Measurements from ENCODE around the gene LPGAT1. TPM values are rescaled to one million over a fixed set of nuclear protein-coding genes. Genes with fewer than 3 reads are reported as not detected.
"Not testable (repeated sequence)": the region's sequence is repeated elsewhere in the genome, so short reads cannot be mapped to it uniquely, and the experiment has no call there.

Gene LPGAT1
- total RNA-seq, 1 donor from 2014 or later, result 34.7 TPM

DNA sequence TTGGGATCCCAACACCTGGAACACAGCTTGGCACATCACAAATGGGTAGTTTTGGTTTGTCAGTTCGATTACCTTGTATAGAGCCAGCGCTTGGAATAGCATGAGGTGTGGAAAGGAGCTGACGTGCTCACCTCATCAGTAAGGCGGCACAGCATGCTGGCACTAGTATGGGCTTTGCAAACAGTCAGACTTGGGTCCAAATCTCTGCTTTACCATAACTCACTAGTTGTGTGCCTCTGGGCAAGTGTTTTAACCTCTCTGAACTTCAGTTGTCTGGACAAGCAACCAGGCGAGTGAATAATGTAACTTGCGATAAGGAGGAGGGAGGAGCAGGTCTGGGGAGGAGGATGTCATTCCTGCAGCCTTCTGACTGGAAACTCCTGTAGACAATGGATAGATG is 128.8 kb downstream of the LPGAT1 start:
- TF ChIP-seq, protein P1, sequence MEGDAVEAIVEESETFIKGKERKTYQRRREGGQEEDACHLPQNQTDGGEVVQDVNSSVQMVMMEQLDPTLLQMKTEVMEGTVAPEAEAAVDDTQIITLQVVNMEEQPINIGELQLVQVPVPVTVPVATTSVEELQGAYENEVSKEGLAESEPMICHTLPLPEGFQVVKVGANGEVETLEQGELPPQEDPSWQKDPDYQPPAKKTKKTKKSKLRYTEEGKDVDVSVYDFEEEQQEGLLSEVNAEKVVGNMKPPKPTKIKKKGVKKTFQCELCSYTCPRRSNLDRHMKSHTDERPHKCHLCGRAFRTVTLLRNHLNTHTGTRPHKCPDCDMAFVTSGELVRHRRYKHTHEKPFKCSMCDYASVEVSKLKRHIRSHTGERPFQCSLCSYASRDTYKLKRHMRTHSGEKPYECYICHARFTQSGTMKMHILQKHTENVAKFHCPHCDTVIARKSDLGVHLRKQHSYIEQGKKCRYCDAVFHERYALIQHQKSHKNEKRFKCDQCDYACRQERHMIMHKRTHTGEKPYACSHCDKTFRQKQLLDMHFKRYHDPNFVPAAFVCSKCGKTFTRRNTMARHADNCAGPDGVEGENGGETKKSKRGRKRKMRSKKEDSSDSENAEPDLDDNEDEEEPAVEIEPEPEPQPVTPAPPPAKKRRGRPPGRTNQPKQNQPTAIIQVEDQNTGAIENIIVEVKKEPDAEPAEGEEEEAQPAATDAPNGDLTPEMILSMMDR (IDR thresholded peaks at IDR 0.05; ENCODE audit: unreplicated experiment), result no peak
- Mint-ChIP-seq H3K4me3 (ENCODE audit: unreplicated experiment) (no peak overlapping the region), H3K36me3 (ENCODE audit: low read depth, unreplicated experiment) (peaks cover 4% of the 10 kb centered on the region), H3K27ac (ENCODE audit: unreplicated experiment) (no peak overlapping the region), H3K4me1 (ENCODE audit: unreplicated experiment) (peaks cover 4% of the 10 kb centered on the region), H3K9me3 (ENCODE audit: unreplicated experiment) (no peaks in the 10 kb centered on the region), H3K27me3 (ENCODE audit: unreplicated experiment) (peaks cover 5% of the 10 kb centered on the region)
- no peak for DNase-seq (ENCODE audit: low spot score)

DNA sequence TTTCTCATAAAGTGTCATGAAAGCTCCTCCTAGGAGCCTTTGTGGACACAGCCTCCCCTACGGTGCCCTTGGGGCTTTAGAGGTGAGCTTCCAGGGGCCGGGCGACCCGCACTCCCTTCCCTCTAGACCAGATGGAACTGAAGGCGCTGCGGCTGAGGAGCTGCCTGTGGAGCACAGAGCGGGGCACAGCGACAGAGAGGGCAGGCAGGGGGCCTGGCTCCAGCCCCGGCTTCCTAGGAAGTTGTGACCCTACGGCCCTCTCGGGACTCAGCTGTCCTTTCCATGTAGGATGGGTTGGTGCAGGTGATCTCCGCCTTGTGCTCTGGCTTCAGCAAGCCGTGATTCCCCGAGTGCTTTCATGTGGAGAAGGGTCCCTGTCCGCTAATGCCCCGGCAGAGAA is 131.5 kb downstream of the LPGAT1 start:
- peaks cover 4% of the 10 kb centered on the region for H3K36me3 Mint-ChIP-seq (ENCODE audit: low read depth, unreplicated experiment)
- H3K4me1 Mint-ChIP-seq (ENCODE audit: unreplicated experiment), result peaks cover 4% of the 10 kb centered on the region
- H3K4me3 Mint-ChIP-seq (ENCODE audit: unreplicated experiment), result no peak overlapping the region
- DNase-seq (ENCODE audit: low spot score), result no peak
- H3K27ac Mint-ChIP-seq (ENCODE audit: unreplicated experiment), result no peak overlapping the region
- H3K9me3 Mint-ChIP-seq (ENCODE audit: unreplicated experiment), result no peaks in the 10 kb centered on the region
- TF ChIP-seq, protein P1 (IDR thresholded peaks at IDR 0.05; ENCODE audit: unreplicated experiment), result no peak
- peaks cover 5% of the 10 kb centered on the region for H3K27me3 Mint-ChIP-seq (ENCODE audit: unreplicated experiment)

DNA sequence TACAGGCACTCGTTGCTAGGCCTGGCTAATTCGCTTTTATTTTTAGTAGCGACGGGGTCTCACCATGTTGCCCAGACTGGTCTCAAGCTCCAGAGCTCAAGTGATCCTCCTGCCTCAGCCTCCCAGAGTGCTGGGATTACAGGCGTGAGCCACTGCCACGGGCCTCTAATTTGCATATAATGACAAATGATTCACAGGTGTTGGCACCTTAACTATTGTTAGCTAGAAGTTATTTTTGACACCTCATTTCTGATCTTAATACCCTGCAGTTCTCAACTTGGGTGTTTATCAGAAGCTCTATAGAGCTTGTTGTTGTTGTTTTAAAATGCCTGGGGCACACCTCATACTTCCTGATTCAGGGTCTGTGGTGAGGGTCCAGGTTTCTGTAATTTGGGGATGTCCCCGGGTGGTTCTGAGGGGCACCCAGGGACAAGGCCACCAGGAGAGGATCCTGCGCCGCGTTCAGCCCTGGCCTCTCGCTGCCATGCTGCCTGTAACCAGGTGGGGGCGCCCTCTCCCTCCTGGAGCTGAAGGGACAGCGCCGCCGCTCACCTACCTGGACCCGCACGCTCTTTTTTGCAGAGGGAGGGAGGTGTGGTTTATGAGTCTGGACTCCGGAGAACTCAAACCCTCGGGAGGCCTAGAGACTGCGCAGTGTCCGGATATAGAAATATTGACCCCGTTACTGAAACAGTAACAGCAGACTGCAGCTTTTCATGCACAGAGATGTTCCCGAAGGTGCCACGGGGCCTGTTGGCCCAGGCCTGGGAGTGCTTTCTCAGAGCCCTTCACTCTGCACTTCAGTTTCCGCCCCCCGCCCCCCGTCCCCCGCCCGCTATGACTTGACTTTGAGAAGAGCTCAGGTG is 132.2 kb downstream of the LPGAT1 start:
- Mint-ChIP-seq H3K4me1 (ENCODE audit: unreplicated experiment) (peaks cover 4% of the 10 kb centered on the region), H3K27me3 (ENCODE audit: unreplicated experiment) (peaks cover 5% of the 10 kb centered on the region), H3K27ac (ENCODE audit: unreplicated experiment) (no peak overlapping the region), H3K9me3 (ENCODE audit: unreplicated experiment) (no peaks in the 10 kb centered on the region), H3K36me3 (ENCODE audit: low read depth, unreplicated experiment) (peaks cover 4% of the 10 kb centered on the region), H3K4me3 (ENCODE audit: unreplicated experiment) (no peak overlapping the region)
- DNase-seq (ENCODE audit: low spot score), result peak; percentile 88
- TF ChIP-seq, protein P1 (IDR thresholded peaks at IDR 0.05; ENCODE audit: unreplicated experiment), result peak; percentile 92

DNA sequence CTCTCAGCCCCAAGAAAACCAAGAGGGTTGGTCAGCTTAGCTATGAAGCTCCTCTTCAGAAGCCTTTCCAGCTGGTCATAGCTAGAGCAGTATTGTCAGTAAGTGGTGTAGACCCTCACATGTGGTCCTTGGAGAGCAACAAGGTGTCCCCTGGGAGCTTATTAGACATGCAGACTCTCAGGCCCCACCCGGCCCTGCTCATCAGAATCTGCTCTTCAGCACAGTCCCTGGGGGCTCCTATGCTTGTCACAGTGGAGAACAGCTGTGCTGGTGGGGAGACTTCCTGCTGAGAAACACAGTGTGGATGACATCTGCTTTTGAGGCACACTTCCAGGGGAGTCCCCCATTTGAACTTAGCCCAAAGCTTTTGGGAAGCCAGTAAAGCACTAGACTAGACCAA is 133.2 kb downstream of the LPGAT1 start:
- Mint-ChIP-seq H3K27ac (ENCODE audit: unreplicated experiment) (no peak overlapping the region), H3K9me3 (ENCODE audit: unreplicated experiment) (no peaks in the 10 kb centered on the region), H3K4me3 (ENCODE audit: unreplicated experiment) (no peak overlapping the region), H3K27me3 (ENCODE audit: unreplicated experiment) (peaks cover 5% of the 10 kb centered on the region), H3K4me1 (ENCODE audit: unreplicated experiment) (peaks cover 4% of the 10 kb centered on the region), H3K36me3 (ENCODE audit: low read depth, unreplicated experiment) (peaks cover 4% of the 10 kb centered on the region)
- no peak for DNase-seq (ENCODE audit: low spot score)
- TF ChIP-seq, protein P1 (IDR thresholded peaks at IDR 0.05; ENCODE audit: unreplicated experiment), result no peak

DNA sequence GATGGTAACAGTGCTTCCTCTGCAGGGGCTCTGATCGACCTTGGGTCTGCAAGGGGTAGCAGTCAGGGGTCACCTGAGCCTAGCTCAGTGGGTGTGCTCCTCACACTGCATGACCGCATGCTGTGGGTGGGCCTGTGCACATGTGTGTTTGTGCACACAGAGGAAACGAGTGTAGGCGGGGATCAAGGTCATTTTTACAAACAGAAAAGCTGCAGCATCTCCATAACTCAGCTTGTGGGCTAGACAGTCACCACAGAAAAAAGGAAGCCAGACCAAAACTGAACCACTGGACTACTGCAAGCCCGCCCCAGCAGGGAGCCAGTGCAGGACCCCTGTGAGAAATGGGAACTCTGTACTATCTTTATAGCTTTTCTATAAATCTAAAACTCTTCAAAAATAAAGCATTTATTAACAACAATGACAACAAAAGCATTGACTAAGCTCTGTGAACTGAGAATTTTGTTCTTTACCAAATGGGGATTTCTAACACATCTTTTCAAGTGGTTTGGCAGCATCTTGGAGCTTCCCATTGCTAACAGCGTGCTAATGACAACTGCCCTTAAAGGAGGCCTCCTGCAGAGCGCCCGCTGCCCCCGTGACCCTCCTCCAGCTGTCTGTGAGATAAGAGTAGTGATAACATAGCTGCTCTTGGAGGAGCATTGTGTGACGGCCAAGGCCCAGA is 135.3 kb downstream of the LPGAT1 start:
- H3K27ac Mint-ChIP-seq (ENCODE audit: unreplicated experiment), result no peak overlapping the region
- TF ChIP-seq, protein P1 (IDR thresholded peaks at IDR 0.05; ENCODE audit: unreplicated experiment), result no peak
- peaks cover 4% of the 10 kb centered on the region for H3K4me1 Mint-ChIP-seq (ENCODE audit: unreplicated experiment)
- peaks cover 4% of the 10 kb centered on the region for H3K27me3 Mint-ChIP-seq (ENCODE audit: unreplicated experiment)
- no peaks in the 10 kb centered on the region for H3K9me3 Mint-ChIP-seq (ENCODE audit: unreplicated experiment)
- peaks cover 4% of the 10 kb centered on the region for H3K36me3 Mint-ChIP-seq (ENCODE audit: low read depth, unreplicated experiment)
- no peak for DNase-seq (ENCODE audit: low spot score)
- no peak overlapping the region for H3K4me3 Mint-ChIP-seq (ENCODE audit: unreplicated experiment)

DNA sequence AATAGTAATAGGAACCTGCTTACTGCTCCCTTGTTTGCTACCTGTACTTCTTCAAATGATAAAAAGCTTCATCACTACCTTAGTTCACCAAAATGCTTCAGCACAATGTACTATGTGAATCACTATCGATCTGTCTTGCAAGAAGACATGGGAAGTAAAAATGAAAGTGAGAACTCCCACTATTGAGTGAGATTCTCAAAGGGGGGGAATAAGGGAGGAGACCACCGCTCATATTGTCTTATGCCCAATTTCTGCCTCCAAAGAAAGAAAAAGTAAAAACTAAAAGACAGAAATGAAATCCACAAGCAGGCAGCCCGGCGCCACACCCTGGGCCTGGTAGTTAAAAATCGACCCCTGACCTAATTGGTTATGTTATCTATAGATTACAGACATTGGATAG is 136.7 kb downstream of the LPGAT1 start:
- not testable (repeated sequence) for H3K4me3 Mint-ChIP-seq (ENCODE audit: unreplicated experiment); H3K36me3 Mint-ChIP-seq (ENCODE audit: low read depth, unreplicated experiment); H3K9me3 Mint-ChIP-seq (ENCODE audit: unreplicated experiment); H3K27ac Mint-ChIP-seq (ENCODE audit: unreplicated experiment); H3K27me3 Mint-ChIP-seq (ENCODE audit: unreplicated experiment); H3K4me1 Mint-ChIP-seq (ENCODE audit: unreplicated experiment); DNase-seq (ENCODE audit: low spot score)

Measured in endothelial cell (in vitro differentiated cells).